HG03571 (cell line): ENCODE measurements around the gene HHATL.
A peak's percentile ranks its signal among the peaks of the same experiment; 100 is the strongest.

Experiments used
- ATAC-seq: cut with Tn5 transposase; IDR thresholded peaks from one replicate; pipeline ENCODE4 v1.9.1; 2021; ENCODE audit not compliant: unreplicated experiment

The HHATL gene

GRCh38 chr3:42654331-42655201, 48.0 kb downstream of the HHATL start:
- no peak for ATAC-seq

GRCh38 chr3:42653560-42654330, 48.9 kb downstream of the HHATL start, which contains the start of gene ZBTB47:
TSS of gene ZBTB47 (plus strand) at chr3:42653697. CDS start at chr3:42658356, 4,659 bp downstream.
- no peak for ATAC-seq

- no peak for ATAC-seq
Observed at GRCh38 chr3:42653303-42653559, 49.4 kb downstream of the HHATL start.

GRCh38 chr3:42652611-42653302, 49.8 kb downstream of the HHATL start:
- ATAC-seq: peak; percentile 75

- ATAC-seq: peak; percentile 24
Observed at GRCh38 chr3:42652251-42652610, 50.4 kb downstream of the HHATL start.

GRCh38 chr3:42651248-42652091, 51.1 kb downstream of the HHATL start:
- ATAC-seq: no peak

GRCh38 chr3:42649783-42650182, 52.8 kb downstream of the HHATL start:
- no peak for ATAC-seq

GRCh38 chr3:42649006-42649405, 53.6 kb downstream of the HHATL start:
- no peak for ATAC-seq

- no peak for ATAC-seq
Observed at GRCh38 chr3:42647821-42648459, 54.7 kb downstream of the HHATL start.
